HG03103 (cell line): Measurements from ENCODE around the gene CIZ1.

Source experiments
- ATAC-seq: cut with Tn5 transposase; IDR thresholded peaks from one replicate; pipeline ENCODE4 v1.9.1; 2021; ENCODE audit warnings: low read depth; ENCODE audit not compliant: unreplicated experiment

CIZ1 gene

DNA sequence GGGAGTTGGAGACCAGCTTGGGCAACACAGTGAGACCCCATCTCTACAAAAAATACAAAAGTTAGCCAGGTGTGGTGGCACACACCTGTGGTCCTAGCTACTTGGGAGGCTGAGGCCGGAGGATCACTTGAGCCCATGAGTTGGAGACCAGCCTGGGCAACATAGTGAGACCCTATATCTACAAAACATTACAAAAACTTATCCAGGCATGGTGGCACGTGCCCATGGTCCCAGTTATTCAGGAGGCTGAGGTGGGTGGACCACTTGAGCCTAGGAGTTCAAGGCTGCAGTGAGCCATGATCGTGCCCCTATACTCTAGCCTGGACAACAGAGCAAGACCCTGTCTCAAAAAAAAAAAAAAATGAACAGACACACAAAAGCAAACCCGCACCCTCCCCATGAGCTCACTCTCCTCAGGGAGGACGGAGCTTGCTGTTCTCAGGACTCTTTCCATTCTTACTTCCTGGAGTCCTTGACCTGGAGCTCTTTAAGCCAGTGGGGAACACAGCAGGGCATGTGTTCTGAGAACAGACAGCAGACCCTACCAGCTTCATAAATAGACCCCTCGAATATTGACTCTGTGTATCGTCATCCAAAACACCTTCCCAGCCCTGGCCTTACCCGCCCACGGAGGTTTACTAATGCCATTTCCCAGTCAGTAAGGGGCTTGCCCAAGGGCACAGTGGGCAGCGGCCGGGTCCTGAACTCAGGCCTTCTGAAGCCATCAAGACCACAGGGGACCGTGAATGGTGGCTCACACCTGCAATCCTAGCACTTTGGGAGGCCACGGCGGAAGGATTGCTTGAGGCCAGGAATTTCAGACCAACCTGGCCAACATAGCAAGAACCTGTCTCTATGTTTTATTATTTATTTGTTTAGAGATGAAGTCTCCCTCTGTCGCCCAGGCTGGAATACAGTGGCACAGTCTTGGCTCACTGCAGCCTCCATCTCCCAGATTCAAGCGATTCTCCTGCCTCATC is 75.0 kb downstream of the CIZ1 start:
- no peak for ATAC-seq
